A549 (cell line): ENCODE results near the gene SH2D4B. TPM values are rescaled to one million over a fixed set of nuclear protein-coding genes. Genes with fewer than 3 reads are reported as not detected.

Experiments used
- ATAC-seq, 2 experiments: fragments of 200-7000 bp in 1 of 2; fragments of >200 bp in 1 of 2; cut with Nextera tagmentation in 1 of 2; cut with Tn5 transposase in 1 of 2; 3 replicates each; pipeline versions ENCODE4 v1.8.0 to v1.9.1; 2018 to 2020; ENCODE audit warnings: mild to moderate bottlenecking in 1 of 2, moderate library complexity in 1 of 2
- CTCF ChIA-PET: fragments of 300-600 bp; sonication (Branson Sonifier 250); formaldehyde crosslinking; extraction: SDS; loops from one replicate; lab custom pipeline; 2021; ENCODE audit warnings: antibody characterized with exemption, inconsistent platforms; lab: Yijun Ruan, JAX
- POLR2A ChIA-PET: fragments of 350-600 bp; formaldehyde crosslinking; extraction: SDS; loops from one replicate; lab custom pipeline; 2021; ENCODE audit warnings: antibody characterized with exemption, inconsistent platforms; lab: Yijun Ruan, JAX
- DNase-seq, 2 experiments: peaks; one replicate each; pipeline versions ENCODE4 v3.0.0 to v3.0.0-alpha.2; 2011 to 2016; ENCODE audit warnings: low read depth in 1 of 2, low spot score in 1 of 2
- FAIRE-seq: peaks from 2 replicates; lab custom pipeline; 2011; peaks lifted over from hg19 to GRCh38; lab: Jason Lieb, UNC
- H3K27ac ChIP-seq, 2 experiments: fragments of >200 bp; sonication (Bioruptor Twin); formaldehyde crosslinking; 3 replicates each; pipeline ENCODE4 v1.5.1; 2016 to 2017
- H3K4me1 ChIP-seq: fragments of >200 bp; sonication (Bioruptor Twin); formaldehyde crosslinking; 3 replicates; pipeline ENCODE4 v1.6.1; 2016
- H3K4me2 ChIP-seq: fragments of >200 bp; sonication (Bioruptor Twin); formaldehyde crosslinking; 3 replicates; pipeline ENCODE4 v1.6.1; 2016
- H3K4me3 ChIP-seq: fragments of >200 bp; sonication (Bioruptor Twin); formaldehyde crosslinking; 3 replicates; pipeline ENCODE4 v1.5.1; 2016
- H3K9me3 ChIP-seq: fragments of >200 bp; sonication (Bioruptor Twin); formaldehyde crosslinking; 3 replicates; pipeline ENCODE4 v1.6.1; 2016
- ATOH8 ChIP-seq: fragments of 250-450 bp; sonication (Bioruptor Pico); IDR thresholded peaks from 2 replicates; pipeline ENCODE4 v1.5.0; 2020; ENCODE audit warnings: low read depth, mild to moderate bottlenecking, moderate library complexity
- BCL3 ChIP-seq: fragments of >200 bp; sonication (Bioruptor Twin); formaldehyde crosslinking; IDR thresholded peaks from 3 replicates; pipeline ENCODE4 v1.6.1; 2016
- BHLHE40 ChIP-seq: IDR thresholded peaks from 2 replicates; pipeline ENCODE4 v1.6.1; 2012; ENCODE audit warnings: low read depth, low read length, inconsistent platforms
- CEBPB ChIP-seq, 2 experiments: fragments of >200 bp in 1 of 2; sonication (Bioruptor Twin) in 1 of 2; formaldehyde crosslinking in 1 of 2; IDR thresholded peaks; 2 replicates each; pipeline ENCODE4 v1.6.1; 2012 to 2016
- E2F6 ChIP-seq: IDR thresholded peaks from 2 replicates; pipeline ENCODE4 v1.6.1; 2012; ENCODE audit warnings: low read depth, borderline replicate concordance
- EP300 ChIP-seq, 2 experiments: fragments of >200 bp; sonication (Bioruptor Twin); formaldehyde crosslinking; IDR thresholded peaks; 2 replicates in 1 of 2; 3 replicates in 1 of 2; pipeline ENCODE4 v1.6.1; 2016 to 2017
- FOXS1 ChIP-seq: fragments of 250-450 bp; sonication (Bioruptor Pico); IDR thresholded peaks from 2 replicates; pipeline ENCODE4 v1.5.0; 2020; ENCODE audit warnings: mild to moderate bottlenecking, moderate library complexity
- GATA3 ChIP-seq: IDR thresholded peaks from 2 replicates; pipeline ENCODE4 v1.6.1; 2012; ENCODE audit warnings: borderline replicate concordance
- HOXB13 ChIP-seq: fragments of 250-450 bp; sonication (Bioruptor Pico); IDR thresholded peaks from 2 replicates; pipeline ENCODE4 v1.5.0; 2020; ENCODE audit warnings: low read depth, mild to moderate bottlenecking, moderate library complexity
- HOXB5 ChIP-seq: fragments of 250-450 bp; sonication (Bioruptor Pico); IDR thresholded peaks from 2 replicates; pipeline ENCODE4 v1.5.0; 2020; ENCODE audit warnings: mild to moderate bottlenecking, moderate library complexity
- KDM1A ChIP-seq: fragments of 200-600 bp; sonication (generic); IDR thresholded peaks from 2 replicates; pipeline ENCODE4 v1.6.1; 2016; ENCODE audit warnings: low read depth, mild to moderate bottlenecking
- KDM5A ChIP-seq: fragments of 200-600 bp; sonication (generic); IDR thresholded peaks from 2 replicates; pipeline ENCODE4 v1.6.1; 2016; ENCODE audit warnings: antibody characterized with exemption, mild to moderate bottlenecking
- MAFK ChIP-seq: fragments of 450-650 bp; IDR thresholded peaks from 2 replicates; pipeline ENCODE4 v1.6.1; 2014; ENCODE audit not compliant: partially characterized antibody
- NFE2L2 ChIP-seq: fragments of 150-350 bp; conservative IDR thresholded peaks from 2 replicates; pipeline ENCODE4 v1.6.1; 2014; ENCODE audit warnings: low read length
- NR3C1 ChIP-seq: fragments of >200 bp; sonication (Bioruptor Twin); formaldehyde crosslinking; IDR thresholded peaks from 3 replicates; pipeline ENCODE4 v1.6.1; 2017
- POLR2AphosphoS2 ChIP-seq: conservative IDR thresholded peaks from 2 replicates; pipeline ENCODE4 v1.6.1; 2012; ENCODE audit warnings: low read length, improper control_type of control experiment, inconsistent platforms
- RAD21 ChIP-seq, 2 experiments: fragments of >200 bp in 1 of 2; sonication (Bioruptor Twin) in 1 of 2; formaldehyde crosslinking in 1 of 2; IDR thresholded peaks in 1 of 2; conservative IDR thresholded peaks in 1 of 2; 2 replicates in 1 of 2; 3 replicates in 1 of 2; pipeline ENCODE4 v1.6.1; 2012 to 2018; ENCODE audit warnings: inconsistent platforms in 1 of 2
- RNF2 ChIP-seq: fragments of 200-600 bp; sonication (generic); IDR thresholded peaks from 2 replicates; pipeline ENCODE4 v1.6.1; 2016; ENCODE audit warnings: low read depth, mild to moderate bottlenecking, antibody characterized with exemption, moderate library complexity, borderline replicate concordance
- SREBF2 ChIP-seq: fragments of 450-650 bp; IDR thresholded peaks from 2 replicates; pipeline ENCODE4 v1.6.1; 2014; ENCODE audit warnings: mild to moderate bottlenecking, moderate library complexity
- USF2 ChIP-seq: fragments of 450-650 bp; IDR thresholded peaks from 2 replicates; pipeline ENCODE4 v1.6.1; 2014; ENCODE audit warnings: antibody characterized with exemption
- ZFP36 ChIP-seq: fragments of 450-650 bp; IDR thresholded peaks from 2 replicates; pipeline ENCODE4 v1.6.1; 2014; ENCODE audit warnings: borderline replicate concordance; ENCODE audit not compliant: partially characterized antibody
- WGBS: methylation state at CpG from one replicate; pipeline ENCODE4 v1.1.6; 2017; ENCODE audit errors: missing lambda C conversion rate; 5-methylcytosine and 5-hydroxymethylcytosine counted together
- polyA plus RNA-seq, 4 experiments: library from polyadenylated mRNA; depleted of rRNA in 3 of 4; stranded (reverse); fragments of >200 nt; fragmentation: RNase III in 1 of 4; extraction: RNeasy Plus Mini Kit Qiagen cat#74134 plus additional on column Dnase treatment in 1 of 4; gene quantifications; 2 replicates in 3 of 4; 3 replicates in 1 of 4; pipeline ENCODE4 v1.2.3, GENCODE V29; 2011 to 2017

SH2D4B gene
- polyA plus RNA-seq, 2 of the 4 experiments (the other 2 are of a cell fraction) = 0.01 to 0.12 TPM

- peaks cover 4% of the 10 kb centered on the region; the same call in 2 of the 3 replicates for H3K4me1 ChIP-seq
- no peak overlapping the region for H3K4me2 ChIP-seq
- no peak for DNase-seq
- TF ChIP-seq SREBF2 (no peak), BHLHE40 (no peak), NFE2L2 (no peak), E2F6 (no peak), ATOH8 (CRISPR knock-in tag) (no peak)
- H3K27ac ChIP-seq = no peak overlapping the region
- H3K9me3 ChIP-seq = peaks cover 35% of the 10 kb centered on the region
- 65% methylated on average over 9 of the region's 9 CpGs for WGBS
- ChIA-PET POLR2A (no interaction called here), CTCF (interaction anchor here (5.5 kb wide), 1 partner anchor 265 kb away, joined by 33 read pairs; no protein-coding TSS in a partner anchor)
- no peak for ATAC-seq
- no peak overlapping the region for H3K4me3 ChIP-seq
- no peak for FAIRE-seq
Measured at GRCh38 chr10:80659289-80659688, 121.6 kb downstream of the SH2D4B start.

- Histone ChIP-seq H3K9me3 (peaks cover 26% of the 10 kb centered on the region), H3K4me1 (peaks cover 4% of the 10 kb centered on the region; the same call in 2 of the 3 replicates), H3K4me2 (no peak overlapping the region), H3K4me3 (no peak overlapping the region), H3K27ac (no peak overlapping the region)
- DNase-seq (no peak), ATAC-seq (no peak), FAIRE-seq (no peak)
- ChIA-PET POLR2A (no interaction called here), CTCF (interaction anchor here (5.5 kb wide), 1 partner anchor 264 kb away, joined by 33 read pairs; no protein-coding TSS in a partner anchor)
- no peak for TF ChIP-seq BCL3
- no peak for TF ChIP-seq NFE2L2
- no peak for TF ChIP-seq CEBPB (IDR thresholded peaks at IDR 0.05)
- no peak for TF ChIP-seq RNF2
- no peak for TF ChIP-seq ZFP36
- TF ChIP-seq RAD21 (conservative IDR thresholded peaks at IDR 0.05 in 1 of 2, IDR thresholded peaks at IDR 0.05 in 1 of 2) = no peak
- no peak for TF ChIP-seq FOXS1 (CRISPR knock-in tag)
- no peak for TF ChIP-seq USF2
- 31% methylated on average over 7 of the region's 7 CpGs for whole genome bisulfite sequencing
Measured at GRCh38 chr10:80660266-80660665, 122.6 kb downstream of the SH2D4B start.

- Histone ChIP-seq H3K27ac (no peak overlapping the region), H3K4me2 (no peak overlapping the region), H3K4me3 (no peak overlapping the region), H3K9me3 (peaks cover 22% of the 10 kb centered on the region), H3K4me1 (peaks cover 4% of the 10 kb centered on the region; the same call in 2 of the 3 replicates)
- DNase-seq (no peak), ATAC-seq (no peak), FAIRE-seq (no peak)
- ChIA-PET POLR2A (no interaction called here), CTCF (interaction anchor here (0.8 to 7.4 kb wide), 4 partner anchors 24 to 264 kb away, joined by 3 to 53 read pairs (median 20); no protein-coding TSS in a partner anchor)
- WGBS = 36% methylated on average over 7 of the region's 7 CpGs
- TF ChIP-seq EP300 (IDR thresholded peaks at IDR 0.05) = no peak
- TF ChIP-seq RAD21 (conservative IDR thresholded peaks at IDR 0.05 in 1 of 2, IDR thresholded peaks at IDR 0.05 in 1 of 2) = no peak
- no peak for TF ChIP-seq CEBPB (IDR thresholded peaks at IDR 0.05)
- no peak for TF ChIP-seq NR3C1
- TF ChIP-seq GATA3 = no peak
- no peak for TF ChIP-seq KDM1A
- no peak for TF ChIP-seq HOXB5
- TF ChIP-seq MAFK = no peak
- TF ChIP-seq POLR2AphosphoS2 = no peak
- TF ChIP-seq KDM5A = no peak
- no peak for TF ChIP-seq HOXB13 (CRISPR knock-in tag)
Measured at GRCh38 chr10:80660736-80661135, 123.0 kb downstream of the SH2D4B start.
